ENCODE data around the gene KCNK3. TPM values are rescaled to one million over a fixed set of nuclear protein-coding genes. Genes with fewer than 3 reads are reported as not detected.

The KCNK3 gene
- total and polyA plus RNA-seq, 2 donors (not counting 3 experiments of a cell fraction or from before 2014, with no cell fraction given), result not detected

GRCh38 chr2:26708457-26708856, 15.9 kb downstream of the KCNK3 start:
- no peaks in the 10 kb centered on the region for H3K4me1 ChIP-seq (ENCODE audit: control insufficient read depth, extremely low read depth, insufficient read depth, low read length)
- H3K4me3 ChIP-seq (replicated peaks in 1 of 3; ENCODE audit: insufficient read depth in 1 of 3, low read depth in 1 of 3, low read length in 3 of 3), result no peak overlapping the region
- no peak overlapping the region for H3K9ac ChIP-seq (replicated peaks; ENCODE audit: extremely low read depth, insufficient read depth, low read length)
- TF ChIP-seq POLR2A (IDR thresholded peaks at IDR 0.05; ENCODE audit: low read depth, low read length), result no peak
- no peak for TF ChIP-seq POLR2AphosphoS5 (IDR thresholded peaks at IDR 0.05; ENCODE audit: insufficient read depth, low read depth, low read length)
- no peak for TF ChIP-seq MAX (IDR thresholded peaks at IDR 0.05; ENCODE audit: insufficient read depth, insufficient read length)
- no peak for TF ChIP-seq JUN (IDR thresholded peaks at IDR 0.05; ENCODE audit: borderline replicate concordance, insufficient read depth, insufficient read length, low read depth)
- TF ChIP-seq GATA2 (IDR thresholded peaks at IDR 0.05; ENCODE audit: insufficient read depth, insufficient read length, low read depth, low read length), result no peak
- TF ChIP-seq CTCF (IDR thresholded peaks at IDR 0.05; ENCODE audit: extremely low read depth in 1 of 2, insufficient read depth in 1 of 2, low read depth in 1 of 2, low read length in 2 of 2), result no peak
- no peak for TF ChIP-seq MYC (IDR thresholded peaks at IDR 0.05; ENCODE audit: low read depth, low read length)
- TF ChIP-seq FOS (IDR thresholded peaks at IDR 0.05; ENCODE audit: borderline replicate concordance, insufficient read depth, low read length), result no peak
- no peak overlapping the region for H3K27ac ChIP-seq (ENCODE audit: insufficient read depth, low read depth, low read length)
- no peak for DNase-seq (ENCODE audit: low read depth, low spot score)
- intact Hi-C loops (cut with micrococcal nuclease), result no loop called here
- no peak overlapping the region for H3K4me2 ChIP-seq (ENCODE audit: insufficient read depth, low read length)
- ChIA-PET POLR2A (no interaction called here), CTCF (interaction anchor here (1.1 to 1.3 kb wide), 2 partner anchors 12 to 36 kb away, joined by 3 read pairs; no protein-coding TSS in a partner anchor)
- H3K9me3 ChIP-seq (replicated peaks; ENCODE audit: control insufficient read depth, insufficient read depth, low read length), result no peaks in the 10 kb centered on the region
- no TSS peak for BruUV-seq (replicated peaks)
- no peaks in the 10 kb centered on the region for H3K9me1 ChIP-seq (replicated peaks; ENCODE audit: control insufficient read depth, extremely low read depth, insufficient read depth, low read length)
- no peaks in the 10 kb centered on the region for H3K36me3 ChIP-seq (ENCODE audit: control insufficient read depth in 2 of 2, extremely low read depth in 1 of 2, insufficient read depth in 2 of 2, low read length in 2 of 2)
- H3K79me2 ChIP-seq (ENCODE audit: control insufficient read depth, insufficient read depth, low read length), result no peaks in the 10 kb centered on the region
- H2AFZ ChIP-seq (ENCODE audit: low read depth, low read length), result no peak overlapping the region
- dilution Hi-C loops (cut with MboI; ENCODE audit: extremely low pct_ligation_motif_present, low sequenced_read_pairs), result no loop called here
- peaks cover 0 to 3% of the 10 kb centered on the region in 2 experiments for H3K27me3 ChIP-seq (ENCODE audit: control insufficient read depth in 2 of 2, insufficient read depth in 2 of 2, low read length in 2 of 2)
- no peak for FAIRE-seq
- H4K20me1 ChIP-seq (replicated peaks; ENCODE audit: control insufficient read depth, extremely low read depth, insufficient read depth, low read length), result no peaks in the 10 kb centered on the region

All from endothelial cell of umbilical vein (primary cell).